Muscle layer of duodenum (tissue), 2 donors: Measurements from ENCODE around the gene C6orf163.

Source experiments
- H3K27ac ChIP-seq: one replicate; pipeline ENCODE4 v1.7.0; 2013; ENCODE audit warnings: mild to moderate bottlenecking, low read length
- H3K27me3 ChIP-seq: one replicate; pipeline ENCODE4 v1.7.0; 2013; ENCODE audit warnings: low read depth, mild to moderate bottlenecking, control low read depth, low read length
- H3K36me3 ChIP-seq, 2 donors: one replicate each; pipeline ENCODE4 v1.7.0; 2013; ENCODE audit warnings: low read length in 2 of 2, control low read depth in 1 of 2, mild to moderate bottlenecking in 1 of 2; ENCODE audit not compliant: insufficient read depth in 2 of 2, control insufficient read depth in 1 of 2
- H3K4me1 ChIP-seq, 2 donors: one replicate each; pipeline ENCODE4 v1.7.0; 2013; ENCODE audit warnings: low read length in 2 of 2, mild to moderate bottlenecking in 2 of 2, control low read depth in 1 of 2, moderate library complexity in 1 of 2; ENCODE audit not compliant: insufficient read depth in 2 of 2, control insufficient read depth in 1 of 2
- H3K4me3 ChIP-seq, 2 donors: one replicate each; pipeline ENCODE4 v1.7.0; 2013; ENCODE audit warnings: low read length in 2 of 2, low read depth in 1 of 2, mild to moderate bottlenecking in 1 of 2
- H3K9me3 ChIP-seq, 2 donors: one replicate each; pipeline ENCODE4 v1.7.0; 2013; ENCODE audit warnings: low read length in 2 of 2, control low read depth in 1 of 2, mild to moderate bottlenecking in 1 of 2; ENCODE audit not compliant: control insufficient read depth in 1 of 2
- donor health status: healthy.

C6orf163 gene

DNA sequence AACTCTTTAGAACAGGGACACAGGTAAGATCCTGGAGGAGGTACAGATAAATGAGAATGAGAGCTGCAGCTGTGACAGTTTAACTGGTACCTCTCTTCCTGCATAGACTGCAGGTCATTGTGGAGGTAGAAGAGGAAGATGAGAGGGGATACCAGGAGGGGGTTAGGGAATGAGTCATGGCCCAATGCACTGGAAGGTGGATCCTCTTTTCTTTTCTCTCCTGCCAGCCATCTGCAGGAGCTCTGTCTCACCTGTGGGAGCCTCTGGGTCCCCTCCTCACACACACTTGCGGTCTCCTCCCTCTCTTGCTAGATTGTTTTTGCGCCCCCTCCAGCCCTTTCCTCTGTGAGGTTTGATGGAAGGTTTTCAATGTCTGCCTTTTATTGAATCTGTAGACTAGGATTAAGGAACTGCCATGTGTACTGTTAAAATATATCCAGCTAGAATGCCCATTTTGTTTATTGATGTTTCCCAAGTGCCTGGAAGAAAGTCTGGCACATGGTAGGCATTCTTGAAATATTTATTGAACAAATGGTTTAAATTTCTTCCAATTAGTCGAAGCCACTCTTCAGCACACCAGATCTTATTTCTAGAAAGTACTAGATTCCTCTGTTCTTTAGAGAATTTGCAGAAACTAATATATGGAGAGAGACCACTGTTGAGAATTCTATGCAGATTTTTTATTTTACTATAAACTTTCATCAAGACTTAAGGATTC is 13.0 kb downstream of the C6orf163 start:
- Histone ChIP-seq H3K27me3 (no peaks in the 10 kb centered on the region), H3K4me3 (no peak overlapping the region), H3K36me3 (no peaks in the 10 kb centered on the region), H3K4me1 (no peaks in the 10 kb centered on the region), H3K9me3 (no peaks in the 10 kb centered on the region), H3K27ac (no peak overlapping the region)

GRCh38 chr6:87364602-87365252 is 20.1 kb downstream of the C6orf163 start:
- H3K27me3 ChIP-seq = no peaks in the 10 kb centered on the region
- H3K36me3 ChIP-seq = no peaks in the 10 kb centered on the region
- H3K9me3 ChIP-seq = no peaks in the 10 kb centered on the region
- no peak overlapping the region for H3K4me3 ChIP-seq
- H3K27ac ChIP-seq = no peak overlapping the region
- no peaks in the 10 kb centered on the region for H3K4me1 ChIP-seq

DNA sequence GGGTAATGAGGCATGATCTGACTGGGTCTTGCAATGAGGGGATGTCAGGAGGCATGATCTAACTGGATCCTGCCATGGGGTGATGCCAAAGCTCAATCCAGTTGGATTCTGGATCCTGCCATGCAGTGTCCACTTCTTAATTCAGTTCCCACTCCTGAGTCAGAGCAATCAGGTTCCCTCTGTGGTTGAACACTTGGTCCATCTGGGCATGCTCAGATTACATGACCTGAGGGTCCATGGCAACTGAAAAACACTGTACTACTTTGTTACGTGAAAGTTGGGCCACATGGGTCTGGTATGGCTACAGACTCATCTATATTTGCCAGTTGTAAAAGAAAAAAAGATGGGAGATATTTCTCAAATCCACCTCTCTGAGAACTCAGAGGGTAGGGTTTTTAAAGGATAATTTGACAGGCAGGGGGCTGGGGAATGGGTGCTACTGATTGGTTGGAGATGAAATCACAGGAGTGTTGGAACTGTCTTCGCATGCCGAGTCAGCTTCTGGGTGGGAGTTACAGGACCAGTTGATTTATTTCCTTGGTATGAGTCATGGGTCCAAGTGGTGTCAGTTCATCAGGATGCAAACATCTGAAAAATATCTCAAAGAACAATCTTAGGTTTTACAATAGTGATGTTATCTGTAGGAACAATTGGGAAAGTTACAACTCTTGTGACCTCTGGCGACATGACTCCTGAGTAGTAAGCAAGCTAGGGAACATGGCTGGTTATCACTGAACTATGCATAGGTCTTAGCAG is 21.6 kb downstream of the C6orf163 start:
- Histone ChIP-seq H3K9me3 (no peaks in the 10 kb centered on the region), H3K4me3 (no peak overlapping the region)

GRCh38 chr6:87366899-87367298 is 22.3 kb downstream of the C6orf163 start:
- Histone ChIP-seq H3K9me3 (no peaks in the 10 kb centered on the region), H3K36me3 (no peaks in the 10 kb centered on the region), H3K27ac (no peak overlapping the region), H3K27me3 (no peaks in the 10 kb centered on the region), H3K4me3 (no peak overlapping the region), H3K4me1 (no peaks in the 10 kb centered on the region)

More for the DNA sequence above, 21.6 kb downstream of the C6orf163 start:
- Histone ChIP-seq H3K36me3 (no peaks in the 10 kb centered on the region), H3K27ac (no peak overlapping the region), H3K4me1 (no peaks in the 10 kb centered on the region), H3K27me3 (no peaks in the 10 kb centered on the region)

- no peaks in the 10 kb centered on the region for H3K4me1 ChIP-seq
- H3K9me3 ChIP-seq = no peaks in the 10 kb centered on the region
- H3K36me3 ChIP-seq = no peaks in the 10 kb centered on the region
- no peak overlapping the region for H3K27ac ChIP-seq
- H3K4me3 ChIP-seq = no peak overlapping the region
- no peaks in the 10 kb centered on the region for H3K27me3 ChIP-seq
These were observed 28.8 kb downstream of the C6orf163 start for GRCh38 chr6:87373377-87373776.

DNA sequence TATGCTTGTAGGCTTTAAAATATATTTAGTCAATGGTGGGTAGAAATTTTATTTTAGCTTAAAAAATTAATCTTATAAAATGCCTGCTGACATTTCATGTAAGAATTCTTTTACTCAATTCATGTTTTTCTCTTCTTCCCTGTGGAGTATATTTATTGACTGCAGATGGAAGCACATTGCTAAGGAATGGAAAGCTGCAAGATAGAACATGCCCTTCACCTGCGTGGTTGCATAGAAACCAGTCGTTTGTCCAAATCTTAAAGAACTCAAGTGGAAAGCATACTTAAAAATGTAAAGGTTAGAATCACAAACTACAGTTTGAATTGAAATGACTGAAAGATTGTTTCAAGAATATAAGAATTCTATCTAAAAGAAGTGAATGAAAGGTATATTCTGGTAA is 30.7 kb downstream of the C6orf163 start:
- Histone ChIP-seq H3K27ac (no peak overlapping the region), H3K9me3 (no peaks in the 10 kb centered on the region), H3K4me1 (no peaks in the 10 kb centered on the region), H3K27me3 (no peaks in the 10 kb centered on the region), H3K4me3 (no peak overlapping the region), H3K36me3 (no peaks in the 10 kb centered on the region)

GRCh38 chr6:87376643-87377042 is 32.0 kb downstream of the C6orf163 start:
- no peaks in the 10 kb centered on the region for H3K9me3 ChIP-seq
- H3K27ac ChIP-seq = no peak overlapping the region
- no peak overlapping the region for H3K4me3 ChIP-seq
- no peaks in the 10 kb centered on the region for H3K36me3 ChIP-seq
- H3K27me3 ChIP-seq = no peaks in the 10 kb centered on the region
- no peaks in the 10 kb centered on the region for H3K4me1 ChIP-seq

GRCh38 chr6:87378947-87379346 is 34.3 kb downstream of the C6orf163 start:
- H3K27ac ChIP-seq = no peak overlapping the region
- no peak overlapping the region for H3K4me3 ChIP-seq
- H3K9me3 ChIP-seq = no peaks in the 10 kb centered on the region
- no peaks in the 10 kb centered on the region for H3K4me1 ChIP-seq
- no peaks in the 10 kb centered on the region for H3K36me3 ChIP-seq
- no peaks in the 10 kb centered on the region for H3K27me3 ChIP-seq

- H3K9me3 ChIP-seq = no peaks in the 10 kb centered on the region
- no peak overlapping the region for H3K27ac ChIP-seq
- no peak overlapping the region for H3K4me3 ChIP-seq
- H3K27me3 ChIP-seq = no peaks in the 10 kb centered on the region
- no peaks in the 10 kb centered on the region for H3K36me3 ChIP-seq
- H3K4me1 ChIP-seq = no peaks in the 10 kb centered on the region
These were observed 38.2 kb downstream of the C6orf163 start for GRCh38 chr6:87382861-87383260.

DNA sequence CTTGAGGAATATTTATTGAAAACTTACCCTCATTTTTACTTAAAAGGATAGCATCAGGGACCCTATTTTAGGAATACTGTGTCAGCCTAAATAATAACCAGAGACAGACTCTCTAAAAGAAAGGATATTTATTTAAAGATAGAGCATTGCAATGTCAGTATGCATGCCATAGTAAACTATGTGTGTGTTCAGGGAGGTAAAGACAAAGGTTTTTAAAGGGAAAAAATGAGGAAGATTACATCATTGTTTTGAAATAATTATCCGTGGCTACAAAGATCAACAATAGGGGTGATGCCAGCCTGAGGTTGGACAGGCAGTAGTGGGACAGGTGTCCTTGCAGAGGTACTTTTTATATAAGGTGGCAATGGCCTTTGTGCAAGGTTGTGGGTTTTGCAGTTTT is 39.4 kb downstream of the C6orf163 start:
- Histone ChIP-seq H3K4me1 (no peaks in the 10 kb centered on the region), H3K27me3 (no peaks in the 10 kb centered on the region), H3K9me3 (no peaks in the 10 kb centered on the region), H3K27ac (no peak overlapping the region), H3K36me3 (no peaks in the 10 kb centered on the region), H3K4me3 (no peak overlapping the region)

DNA sequence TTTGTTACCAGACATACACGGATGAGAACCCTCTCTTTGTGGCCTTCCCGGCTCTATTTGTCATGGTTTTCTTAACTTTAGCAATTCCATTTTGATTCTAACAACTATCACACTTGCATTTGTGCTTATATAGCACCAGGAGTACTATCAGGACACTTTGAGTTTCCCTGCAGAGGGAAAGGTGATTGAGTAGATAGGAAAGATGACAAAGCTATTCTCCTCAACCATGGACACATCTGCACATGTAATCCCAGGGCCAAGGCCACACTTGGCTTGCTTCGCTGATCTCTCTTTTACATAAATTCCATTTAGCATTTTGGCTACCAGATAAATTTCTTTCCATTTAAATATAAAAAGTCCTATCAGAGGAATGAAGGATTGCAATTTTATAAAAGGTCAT is 39.8 kb downstream of the C6orf163 start:
- Histone ChIP-seq H3K36me3 (no peaks in the 10 kb centered on the region), H3K27ac (no peak overlapping the region)

More for the DNA sequence above, 39.8 kb downstream of the C6orf163 start:
- H3K4me1 ChIP-seq = no peaks in the 10 kb centered on the region
- H3K9me3 ChIP-seq = no peaks in the 10 kb centered on the region
- no peak overlapping the region for H3K4me3 ChIP-seq
- H3K27me3 ChIP-seq = no peaks in the 10 kb centered on the region
